HepG2 (cell line): ENCODE measurements around the gene TMEM266. TPM values are rescaled to one million over a fixed set of nuclear protein-coding genes. Genes with fewer than 3 reads are reported as not detected.

Experiments used
- ATAC-seq: fragments of 200-7000 bp; cut with Tn5 transposase; 3 replicates; pipeline ENCODE4 v1.9.1; 2020; ENCODE audit warnings: mild to moderate bottlenecking, moderate library complexity
- BruUV-seq: library from RNA; stranded (reverse); fragments of 400-500 nt; replicated peaks from 2 replicates; lab custom pipeline; 2021; lab: Mats Ljungman, UMichigan
- CTCF ChIA-PET: fragments of 300-600 bp; formaldehyde crosslinking; extraction: SDS; loops from one replicate; lab custom pipeline; 2021; ENCODE audit warnings: low total read pairs, inconsistent platforms, low intra/inter-chr PET ratio; lab: Yijun Ruan, JAX
- POLR2A ChIA-PET: fragments of 350-600 bp; sonication (Branson Sonifier 250); formaldehyde crosslinking; loops from one replicate; lab custom pipeline; 2020; ENCODE audit warnings: antibody characterized with exemption, inconsistent platforms; lab: Yijun Ruan, JAX
- DNase-seq: peaks from one replicate; pipeline ENCODE4 v3.0.0-alpha.2; 2015; ENCODE audit warnings: low spot score
- FAIRE-seq: peaks from 3 replicates; lab custom pipeline; 2011; peaks lifted over from hg19 to GRCh38; lab: Jason Lieb, UNC
- H2AFZ ChIP-seq: one replicate; pipeline ENCODE4 v1.6.1; 2011; ENCODE audit warnings: low read length, inconsistent platforms
- H3K27ac ChIP-seq: fragments of 300-600 bp; 3 replicates; pipeline ENCODE4 v1.8.0; 2011; ENCODE audit warnings: mixed run types, mild to moderate bottlenecking, mixed read lengths, low read length, inconsistent platforms; ENCODE audit not compliant: insufficient read depth; ENCODE audit errors: extremely low read length
- H3K27me3 ChIP-seq, 2 experiments: fragments of 200-600 bp in 1 of 2; 2 replicates in 1 of 2; 3 replicates in 1 of 2; pipeline versions ENCODE4 v1.6.0 to v1.8.0; 2011; ENCODE audit warnings: low read length in 2 of 2, mild to moderate bottlenecking in 2 of 2, moderate library complexity in 2 of 2, inconsistent platforms in 1 of 2; ENCODE audit not compliant: insufficient read depth in 2 of 2, control insufficient read depth in 1 of 2
- H3K36me3 ChIP-seq, 2 experiments: fragments of 200-600 bp in 1 of 2; replicated peaks in 1 of 2; 2 replicates in 1 of 2; 3 replicates in 1 of 2; pipeline versions ENCODE4 v1.5.1 to v1.8.0; 2011; ENCODE audit warnings: low read length in 2 of 2, inconsistent platforms in 1 of 2; ENCODE audit not compliant: insufficient read depth in 2 of 2, control insufficient read depth in 1 of 2
- H3K4me1 ChIP-seq: 2 replicates; pipeline ENCODE4 v1.5.1; 2012; ENCODE audit warnings: low read length, inconsistent platforms; ENCODE audit not compliant: insufficient read depth
- H3K4me2 ChIP-seq: 2 replicates; pipeline ENCODE4 v1.6.0; 2011; ENCODE audit warnings: low read depth, low read length, inconsistent platforms
- H3K4me3 ChIP-seq, 3 experiments: fragments of 200-600 bp in 1 of 3; sonication (generic), shearing (Covaris generic) in 1 of 3; replicated peaks in 1 of 3; 2 replicates each; pipeline ENCODE4 v1.5.1; 2011 to 2016; ENCODE audit warnings: low read length in 3 of 3, inconsistent platforms in 2 of 3, low read depth in 2 of 3, mild to moderate bottlenecking in 2 of 3, control low read depth in 1 of 3, mixed read lengths in 1 of 3; ENCODE audit not compliant: insufficient read depth in 1 of 3
- H3K79me2 ChIP-seq: one replicate; pipeline ENCODE4 v1.6.1; 2011; ENCODE audit warnings: low read length, inconsistent platforms; ENCODE audit not compliant: insufficient read depth
- H3K9ac ChIP-seq: 2 replicates; pipeline ENCODE4 v1.6.0; 2011; ENCODE audit warnings: mild to moderate bottlenecking, low read depth, low read length, inconsistent platforms; ENCODE audit not compliant: insufficient read depth
- H3K9me3 ChIP-seq: 2 replicates; pipeline ENCODE4 v1.5.1; 2012; ENCODE audit warnings: mild to moderate bottlenecking, low read length
- H4K20me1 ChIP-seq: 2 replicates; pipeline ENCODE4 v1.6.0; 2011; ENCODE audit warnings: inconsistent platforms, mild to moderate bottlenecking, low read length, moderate library complexity; ENCODE audit not compliant: insufficient read depth
- ATRX ChIP-seq: sonication (generic); formaldehyde crosslinking; IDR thresholded peaks from 2 replicates; pipeline ENCODE4 v1.4.0; 2020; ENCODE audit warnings: missing genetic modification reagents, borderline replicate concordance
- BCL6 ChIP-seq: IDR thresholded peaks from 2 replicates; pipeline ENCODE4 v1.6.1; 2016; ENCODE audit warnings: missing genetic modification reagents, missing compliant biosample characterization
- KDM1A ChIP-seq: IDR thresholded peaks from 2 replicates; pipeline ENCODE4 v1.6.1; 2016; ENCODE audit warnings: missing compliant biosample characterization
- KDM2A ChIP-seq: sonication (generic); formaldehyde crosslinking; IDR thresholded peaks from 2 replicates; pipeline ENCODE4 v1.4.0; 2020; ENCODE audit warnings: low read depth, missing genetic modification reagents, borderline replicate concordance
- MIER3 ChIP-seq: IDR thresholded peaks from 2 replicates; pipeline ENCODE4 v1.6.1; 2016; ENCODE audit warnings: missing compliant biosample characterization, borderline replicate concordance
- NKX3-1 ChIP-seq: sonication (generic); formaldehyde crosslinking; IDR thresholded peaks from 2 replicates; pipeline ENCODE4 v1.5.0; 2020; ENCODE audit warnings: missing genetic modification reagents
- SALL1 ChIP-seq: sonication (generic); formaldehyde crosslinking; IDR thresholded peaks from 2 replicates; pipeline ENCODE4 v1.8.0; 2022; ENCODE audit warnings: mild to moderate bottlenecking, missing genetic modification reagents
- SMC3 ChIP-seq: IDR thresholded peaks from 2 replicates; pipeline ENCODE4 v1.6.1; 2011; ENCODE audit warnings: low read length, improper control_type of control experiment
- STAG1 ChIP-seq: sonication (generic); formaldehyde crosslinking; IDR thresholded peaks from 2 replicates; pipeline ENCODE4 v1.4.0; 2020; ENCODE audit warnings: missing genetic modification reagents
- ZFP1 ChIP-seq: IDR thresholded peaks from 2 replicates; pipeline ENCODE4 v1.6.1; 2016
- ZNF331 ChIP-seq: sonication (generic); formaldehyde crosslinking; IDR thresholded peaks from 2 replicates; pipeline ENCODE4 v1.4.0; 2020; ENCODE audit warnings: missing genetic modification reagents
- WGBS: methylation state at CpG from one replicate; pipeline ENCODE4 v1.1.6; 2017; ENCODE audit warnings: low lambda C conversion rate; 5-methylcytosine and 5-hydroxymethylcytosine counted together
- in situ Hi-C: cut with HindIII; loops from 2 replicates; pipeline ENCODE4 v1.10.0; 2017; ENCODE audit warnings: low pct_unique_long_range_greater_than_20kb; ENCODE audit not compliant: extremely low pct_ligation_motif_present
- intact Hi-C: fragments of 100-400 bp; cut with micrococcal nuclease; formaldehyde crosslinking; loops from one replicate; pipeline ENCODE4 v1.10.0; 2022; ENCODE audit not compliant: unreplicated experiment
- polyA plus RNA-seq, 8 experiments: library from polyadenylated mRNA; depleted of rRNA in 3 of 8; stranded (reverse) in 7 of 8; unstranded in 1 of 8; fragments of >200 nt; fragmentation: Illumina TruSeq in 4 of 8; extraction: Trizol in 4 of 8; gene quantifications; 2 replicates each; pipeline versions ENCODE4 v1.2.1 to v1.2.3, GENCODE V29; 2011 to 2016; ENCODE audit warnings: low read depth in 4 of 8, missing spikeins in 1 of 8, mixed read lengths in 1 of 8; ENCODE audit not compliant: insufficient read depth in 1 of 8
- total RNA-seq, 5 experiments: library from RNA; depleted of rRNA; stranded (reverse); fragments of >200 nt; fragmentation: Illumina TruSeq; extraction: Trizol; gene quantifications; 2 replicates each; pipeline ENCODE4 v1.2.3, GENCODE V29; 2016; ENCODE audit warnings: low read depth in 1 of 5
- TF ChIP-seq, protein P1 (sequence below): sonication (generic); formaldehyde crosslinking; IDR thresholded peaks from 2 replicates; pipeline ENCODE4 v1.5.0; 2020; ENCODE audit warnings: mild to moderate bottlenecking, missing genetic modification reagents, moderate library complexity
- TF ChIP-seq, protein P2 (sequence below): sonication (generic); formaldehyde crosslinking; IDR thresholded peaks from 2 replicates; pipeline ENCODE4 v1.5.1; 2020; ENCODE audit warnings: mild to moderate bottlenecking, moderate library complexity, missing genetic modification reagents
- TF ChIP-seq, protein P3 (sequence below): sonication (generic); formaldehyde crosslinking; IDR thresholded peaks from 2 replicates; pipeline ENCODE4 v1.5.1; 2020; ENCODE audit warnings: missing genetic modification reagents, mild to moderate bottlenecking, borderline replicate concordance
- TF ChIP-seq, protein P4 (sequence below): sonication (generic); formaldehyde crosslinking; IDR thresholded peaks from 2 replicates; pipeline ENCODE4 v1.4.0; 2020; ENCODE audit warnings: missing genetic modification reagents, borderline replicate concordance
- TF ChIP-seq, protein P5 (sequence below): IDR thresholded peaks from 2 replicates; pipeline ENCODE4 v1.6.1; 2016; ENCODE audit warnings: low read depth, borderline replicate concordance

TMEM266 gene
- total and polyA plus RNA-seq, 2 of the 13 experiments (the other 11 are each of a cell fraction or from before 2014, with no cell fraction given) = 0.04 TPM; not detected in 1

DNA sequence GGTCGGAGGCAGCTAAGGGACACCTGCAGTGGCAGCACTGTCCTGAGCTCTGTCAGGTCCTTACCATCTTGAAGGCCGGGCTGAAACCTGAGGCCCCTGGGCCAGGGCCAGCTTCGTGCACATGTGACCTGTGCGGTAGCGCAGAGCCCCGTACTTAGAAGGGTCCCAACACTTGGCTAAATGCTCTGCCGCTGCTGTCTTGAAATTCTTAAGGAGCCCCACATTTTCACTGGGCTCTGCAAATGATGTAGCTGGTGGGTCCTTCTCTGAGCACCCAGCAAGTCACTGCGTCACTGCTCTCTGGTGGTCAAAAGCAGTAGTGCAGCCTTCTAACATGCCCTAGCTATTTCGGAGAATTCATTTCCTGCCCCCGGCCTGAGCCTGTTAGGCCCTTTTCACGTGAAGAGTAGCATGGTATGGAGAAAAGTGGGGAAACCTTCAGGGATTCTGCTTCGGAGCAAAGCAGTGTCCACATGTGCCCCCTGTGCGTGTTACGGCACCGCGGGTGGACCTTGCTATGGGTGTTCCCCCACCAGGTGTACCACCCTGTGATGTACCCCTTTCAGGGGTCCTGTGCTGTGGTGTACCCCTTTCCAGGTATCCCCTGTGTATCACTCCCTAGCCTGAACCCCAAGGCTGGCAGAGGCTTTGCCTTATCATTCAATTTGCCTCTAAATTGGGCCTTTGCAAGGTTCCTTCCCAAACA lies 79.7 kb downstream of the TMEM266 start:
- intact Hi-C loops (loop anchor here (1.0 kb wide), 1 partner anchor 82 kb away; no protein-coding TSS in a partner anchor), in situ Hi-C loops (loop anchor here (5.0 kb wide), 2 partner anchors 82 to 327 kb away; partner anchors contain the start of gene TMEM266)
- FAIRE-seq (peak; percentile 85), DNase-seq (peak; percentile 57), ATAC-seq (peak; percentile 89)
- H3K36me3 ChIP-seq = no peaks in the 10 kb centered on the region
- ChIA-PET CTCF (interaction anchor here (0.5 to 5.3 kb wide), 3 partner anchors 54 to 330 kb away, joined by 3 to 71 read pairs (median 6); partner anchors contain the start of gene TMEM266), POLR2A (no interaction called here)
- no peaks in the 10 kb centered on the region for H3K9me3 ChIP-seq
- H3K4me2 ChIP-seq = no peak overlapping the region
- 0% methylated on average over 3 of the region's 16 CpGs for whole genome bisulfite sequencing
- H3K9ac ChIP-seq = no peak overlapping the region
- BruUV-seq = no TSS peak
- H3K27ac ChIP-seq = no peak overlapping the region
- no peaks in the 10 kb centered on the region for H3K4me1 ChIP-seq
- H3K27me3 ChIP-seq = peaks cover 1 to 20% of the 10 kb centered on the region in 2 experiments; a peak in 4 of 5 replicates
- H3K4me3 ChIP-seq = no peak overlapping the region
- no peaks in the 10 kb centered on the region for H4K20me1 ChIP-seq
- no peaks in the 10 kb centered on the region for H3K79me2 ChIP-seq
- no peak overlapping the region for H2AFZ ChIP-seq
- no peak for TF ChIP-seq ZFP1
- TF ChIP-seq ATRX = no peak
- no peak for TF ChIP-seq KDM1A (CRISPR knock-in tag)
- TF ChIP-seq SALL1 (CRISPR knock-in tag) = peak; percentile 36
- TF ChIP-seq, protein P1, sequence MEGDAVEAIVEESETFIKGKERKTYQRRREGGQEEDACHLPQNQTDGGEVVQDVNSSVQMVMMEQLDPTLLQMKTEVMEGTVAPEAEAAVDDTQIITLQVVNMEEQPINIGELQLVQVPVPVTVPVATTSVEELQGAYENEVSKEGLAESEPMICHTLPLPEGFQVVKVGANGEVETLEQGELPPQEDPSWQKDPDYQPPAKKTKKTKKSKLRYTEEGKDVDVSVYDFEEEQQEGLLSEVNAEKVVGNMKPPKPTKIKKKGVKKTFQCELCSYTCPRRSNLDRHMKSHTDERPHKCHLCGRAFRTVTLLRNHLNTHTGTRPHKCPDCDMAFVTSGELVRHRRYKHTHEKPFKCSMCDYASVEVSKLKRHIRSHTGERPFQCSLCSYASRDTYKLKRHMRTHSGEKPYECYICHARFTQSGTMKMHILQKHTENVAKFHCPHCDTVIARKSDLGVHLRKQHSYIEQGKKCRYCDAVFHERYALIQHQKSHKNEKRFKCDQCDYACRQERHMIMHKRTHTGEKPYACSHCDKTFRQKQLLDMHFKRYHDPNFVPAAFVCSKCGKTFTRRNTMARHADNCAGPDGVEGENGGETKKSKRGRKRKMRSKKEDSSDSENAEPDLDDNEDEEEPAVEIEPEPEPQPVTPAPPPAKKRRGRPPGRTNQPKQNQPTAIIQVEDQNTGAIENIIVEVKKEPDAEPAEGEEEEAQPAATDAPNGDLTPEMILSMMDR = peak; percentile 90
- TF ChIP-seq, protein P2, sequence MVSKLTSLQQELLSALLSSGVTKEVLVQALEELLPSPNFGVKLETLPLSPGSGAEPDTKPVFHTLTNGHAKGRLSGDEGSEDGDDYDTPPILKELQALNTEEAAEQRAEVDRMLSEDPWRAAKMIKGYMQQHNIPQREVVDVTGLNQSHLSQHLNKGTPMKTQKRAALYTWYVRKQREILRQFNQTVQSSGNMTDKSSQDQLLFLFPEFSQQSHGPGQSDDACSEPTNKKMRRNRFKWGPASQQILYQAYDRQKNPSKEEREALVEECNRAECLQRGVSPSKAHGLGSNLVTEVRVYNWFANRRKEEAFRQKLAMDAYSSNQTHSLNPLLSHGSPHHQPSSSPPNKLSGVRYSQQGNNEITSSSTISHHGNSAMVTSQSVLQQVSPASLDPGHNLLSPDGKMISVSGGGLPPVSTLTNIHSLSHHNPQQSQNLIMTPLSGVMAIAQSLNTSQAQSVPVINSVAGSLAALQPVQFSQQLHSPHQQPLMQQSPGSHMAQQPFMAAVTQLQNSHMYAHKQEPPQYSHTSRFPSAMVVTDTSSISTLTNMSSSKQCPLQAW = peak; percentile 45; the same call in 1 of the 2 replicates
- TF ChIP-seq, protein P3, sequence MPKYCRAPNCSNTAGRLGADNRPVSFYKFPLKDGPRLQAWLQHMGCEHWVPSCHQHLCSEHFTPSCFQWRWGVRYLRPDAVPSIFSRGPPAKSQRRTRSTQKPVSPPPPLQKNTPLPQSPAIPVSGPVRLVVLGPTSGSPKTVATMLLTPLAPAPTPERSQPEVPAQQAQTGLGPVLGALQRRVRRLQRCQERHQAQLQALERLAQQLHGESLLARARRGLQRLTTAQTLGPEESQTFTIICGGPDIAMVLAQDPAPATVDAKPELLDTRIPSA = no peak
- TF ChIP-seq, protein P4, sequence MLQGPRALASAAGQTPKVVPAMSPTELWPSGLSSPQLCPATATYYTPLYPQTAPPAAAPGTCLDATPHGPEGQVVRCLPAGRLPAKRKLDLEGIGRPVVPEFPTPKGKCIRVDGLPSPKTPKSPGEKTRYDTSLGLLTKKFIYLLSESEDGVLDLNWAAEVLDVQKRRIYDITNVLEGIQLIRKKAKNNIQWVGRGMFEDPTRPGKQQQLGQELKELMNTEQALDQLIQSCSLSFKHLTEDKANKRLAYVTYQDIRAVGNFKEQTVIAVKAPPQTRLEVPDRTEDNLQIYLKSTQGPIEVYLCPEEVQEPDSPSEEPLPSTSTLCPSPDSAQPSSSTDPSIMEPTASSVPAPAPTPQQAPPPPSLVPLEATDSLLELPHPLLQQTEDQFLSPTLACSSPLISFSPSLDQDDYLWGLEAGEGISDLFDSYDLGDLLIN (CRISPR knock-in tag) = no peak
- peak; percentile 25; the same call in 1 of the 2 replicates for TF ChIP-seq ZNF331 (CRISPR knock-in tag)
- TF ChIP-seq, protein P5, sequence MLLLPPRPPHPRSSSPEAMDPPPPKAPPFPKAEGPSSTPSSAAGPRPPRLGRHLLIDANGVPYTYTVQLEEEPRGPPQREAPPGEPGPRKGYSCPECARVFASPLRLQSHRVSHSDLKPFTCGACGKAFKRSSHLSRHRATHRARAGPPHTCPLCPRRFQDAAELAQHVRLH = peak; percentile 45; the same call in 1 of the 2 replicates
- TF ChIP-seq STAG1 (CRISPR knock-in tag) = peak; percentile 93
- TF ChIP-seq BCL6 (CRISPR knock-in tag) = peak; percentile 31; the same call in 1 of the 2 replicates
- TF ChIP-seq KDM2A (CRISPR knock-in tag) = 0 out of 2 replicates have a peak, but pooled peaks have one; percentile 25
- TF ChIP-seq SMC3 = peak; percentile 95
- no peak for TF ChIP-seq NKX3-1 (CRISPR knock-in tag)
- no peak for TF ChIP-seq MIER3 (CRISPR knock-in tag)
